ENCODE data around the gene NFATC3.

DNA sequence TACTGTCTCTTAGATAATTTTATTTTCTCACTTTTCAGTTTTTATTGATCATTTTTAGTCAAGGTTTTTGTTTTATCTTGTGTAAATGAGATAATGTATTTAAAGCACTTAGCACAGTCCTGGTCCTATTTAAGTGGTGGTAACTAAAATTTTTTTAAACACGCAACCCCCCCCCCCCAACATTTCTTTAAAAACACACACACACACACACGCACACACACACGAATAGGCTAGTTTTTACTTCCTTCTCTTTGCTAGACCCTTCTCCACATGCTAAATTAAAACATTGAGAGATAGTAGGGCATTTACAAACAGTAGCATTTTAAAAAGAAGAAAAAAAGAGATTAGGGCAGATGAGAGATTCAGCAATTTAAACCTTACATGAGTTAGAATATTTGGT lies 5.0 kb downstream of the NFATC3 start:
- TF ChIP-seq CTCF (IDR thresholded peaks at IDR 0.05) (no peak), EZH2 (IDR thresholded peaks at IDR 0.05) (no peak), EZH2phosphoT487 (IDR thresholded peaks at IDR 0.05) (no peak)

Measured in neural progenitor cell (in vitro differentiated cells).